Nephron progenitor cell (in vitro differentiated cells): ENCODE results near the gene ERF.

ENCODE experiments used
- DNase-seq: peaks from one replicate; pipeline ENCODE4 v3.0.0; 2021
- H3K27ac Mint-ChIP-seq: 2 replicates; pipeline ENCODE4 v1.8.0; 2021; ENCODE audit warnings: mild to moderate bottlenecking, moderate library complexity, mixed read lengths
- H3K27me3 Mint-ChIP-seq: 2 replicates; pipeline ENCODE4 v1.8.0; 2021; ENCODE audit warnings: mild to moderate bottlenecking, low read depth, mixed read lengths; ENCODE audit not compliant: poor library complexity
- H3K36me3 Mint-ChIP-seq: 2 replicates; pipeline ENCODE4 v1.8.0; 2021; ENCODE audit warnings: low read depth, mixed read lengths
- H3K4me1 Mint-ChIP-seq: 2 replicates; pipeline ENCODE4 v1.8.0; 2021; ENCODE audit warnings: mixed read lengths
- H3K4me3 Mint-ChIP-seq: 2 replicates; pipeline ENCODE4 v1.8.0; 2021; ENCODE audit warnings: mild to moderate bottlenecking, moderate library complexity, mixed read lengths
- H3K9me3 Mint-ChIP-seq: 2 replicates; pipeline ENCODE4 v1.8.0; 2021; ENCODE audit warnings: mild to moderate bottlenecking, moderate library complexity, mixed read lengths
- TF ChIP-seq, protein P1 (sequence below): fragments of 200-600 bp; sonication (generic); IDR thresholded peaks from 2 replicates; pipeline ENCODE4 v1.5.0; 2021; ENCODE audit warnings: antibody characterized with exemption

The ERF gene

GRCh38 chr19:42295831-42296525, 41.0 kb upstream of the ERF start:
- peaks cover 28% of the 10 kb centered on the region for H3K36me3 Mint-ChIP-seq
- peak; percentile 93 for DNase-seq
- TF ChIP-seq, protein P1, sequence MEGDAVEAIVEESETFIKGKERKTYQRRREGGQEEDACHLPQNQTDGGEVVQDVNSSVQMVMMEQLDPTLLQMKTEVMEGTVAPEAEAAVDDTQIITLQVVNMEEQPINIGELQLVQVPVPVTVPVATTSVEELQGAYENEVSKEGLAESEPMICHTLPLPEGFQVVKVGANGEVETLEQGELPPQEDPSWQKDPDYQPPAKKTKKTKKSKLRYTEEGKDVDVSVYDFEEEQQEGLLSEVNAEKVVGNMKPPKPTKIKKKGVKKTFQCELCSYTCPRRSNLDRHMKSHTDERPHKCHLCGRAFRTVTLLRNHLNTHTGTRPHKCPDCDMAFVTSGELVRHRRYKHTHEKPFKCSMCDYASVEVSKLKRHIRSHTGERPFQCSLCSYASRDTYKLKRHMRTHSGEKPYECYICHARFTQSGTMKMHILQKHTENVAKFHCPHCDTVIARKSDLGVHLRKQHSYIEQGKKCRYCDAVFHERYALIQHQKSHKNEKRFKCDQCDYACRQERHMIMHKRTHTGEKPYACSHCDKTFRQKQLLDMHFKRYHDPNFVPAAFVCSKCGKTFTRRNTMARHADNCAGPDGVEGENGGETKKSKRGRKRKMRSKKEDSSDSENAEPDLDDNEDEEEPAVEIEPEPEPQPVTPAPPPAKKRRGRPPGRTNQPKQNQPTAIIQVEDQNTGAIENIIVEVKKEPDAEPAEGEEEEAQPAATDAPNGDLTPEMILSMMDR, result peak; percentile 93
- peaks cover 10% of the 10 kb centered on the region for H3K27me3 Mint-ChIP-seq
- no peak overlapping the region for H3K4me3 Mint-ChIP-seq
- H3K4me1 Mint-ChIP-seq, result peaks cover 23% of the 10 kb centered on the region
- H3K9me3 Mint-ChIP-seq, result no peaks in the 10 kb centered on the region
- no peak overlapping the region for H3K27ac Mint-ChIP-seq

DNA sequence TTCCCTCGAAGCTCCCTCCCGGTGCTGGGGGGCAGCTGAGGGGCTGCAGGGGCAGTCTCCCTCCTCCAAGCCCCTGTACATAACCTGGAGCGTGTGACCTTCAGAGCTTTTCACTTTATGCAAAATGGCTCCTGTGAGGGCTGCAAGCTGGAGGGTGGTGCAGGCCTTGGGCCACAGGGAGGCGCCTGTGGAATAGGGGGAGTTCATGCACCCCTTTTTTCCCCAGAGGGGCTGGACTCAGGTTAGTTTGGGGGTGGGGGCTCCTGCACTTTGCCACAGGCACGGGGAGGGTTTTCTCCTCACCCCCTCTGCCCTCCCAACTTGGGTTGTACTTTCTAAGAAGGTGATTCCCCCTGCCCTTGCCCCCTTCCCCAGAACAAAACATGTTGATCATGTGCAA, 40.4 kb upstream of the ERF start:
- peaks cover 28% of the 10 kb centered on the region for H3K36me3 Mint-ChIP-seq
- peak overlapping the region; percentile 86 for H3K27ac Mint-ChIP-seq
- DNase-seq, result no peak
- no peak overlapping the region for H3K4me3 Mint-ChIP-seq
- H3K4me1 Mint-ChIP-seq, result peaks cover 23% of the 10 kb centered on the region
- TF ChIP-seq, protein P1, result no peak
- H3K27me3 Mint-ChIP-seq, result peaks cover 10% of the 10 kb centered on the region
- H3K9me3 Mint-ChIP-seq, result no peaks in the 10 kb centered on the region

GRCh38 chr19:42294471-42295137, 39.7 kb upstream of the ERF start:
- H3K27ac Mint-ChIP-seq, result peak overlapping the region; percentile 45
- H3K36me3 Mint-ChIP-seq, result peaks cover 24% of the 10 kb centered on the region
- peaks cover 10% of the 10 kb centered on the region for H3K27me3 Mint-ChIP-seq
- H3K4me1 Mint-ChIP-seq, result peaks cover 19% of the 10 kb centered on the region
- H3K9me3 Mint-ChIP-seq, result no peaks in the 10 kb centered on the region
- no peak for DNase-seq
- TF ChIP-seq, protein P1, result no peak
- H3K4me3 Mint-ChIP-seq, result no peak overlapping the region

DNA sequence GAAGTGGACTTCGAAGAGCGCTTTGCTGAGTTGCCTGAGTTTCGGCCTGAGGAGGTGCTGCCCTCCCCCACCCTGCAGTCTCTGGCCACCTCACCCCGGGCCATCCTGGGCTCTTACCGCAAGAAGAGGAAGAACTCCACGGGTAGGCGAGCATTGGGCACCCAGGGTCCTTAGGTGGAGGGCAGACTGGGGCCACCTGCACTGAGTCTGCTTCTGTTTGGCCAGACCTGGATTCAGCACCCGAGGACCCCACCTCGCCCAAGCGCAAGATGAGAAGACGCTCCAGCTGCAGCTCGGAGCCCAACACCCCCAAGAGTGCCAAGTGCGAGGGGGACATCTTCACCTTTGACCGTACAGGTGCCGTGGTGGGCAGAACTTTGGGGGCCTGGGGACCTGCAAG, 39.0 kb upstream of the ERF start:
- peaks cover 20% of the 10 kb centered on the region for H3K4me1 Mint-ChIP-seq
- peaks cover 23% of the 10 kb centered on the region for H3K36me3 Mint-ChIP-seq

GRCh38 chr19:42293540-42293939, 38.6 kb upstream of the ERF start:
- H3K27ac Mint-ChIP-seq, result peak overlapping the region; percentile 99
- H3K4me3 Mint-ChIP-seq, result no peak overlapping the region

More for the DNA sequence above, 39.0 kb upstream of the ERF start:
- H3K27me3 Mint-ChIP-seq, result peaks cover 10% of the 10 kb centered on the region
- DNase-seq, result no peak
- no peak overlapping the region for H3K4me3 Mint-ChIP-seq
- H3K9me3 Mint-ChIP-seq, result no peaks in the 10 kb centered on the region
- TF ChIP-seq, protein P1, result no peak
- peak overlapping the region; percentile 57 for H3K27ac Mint-ChIP-seq

More at GRCh38 chr19:42293540-42293939, 38.6 kb upstream of the ERF start:
- TF ChIP-seq, protein P1, result peak; percentile 21
- Mint-ChIP-seq H3K4me1 (peaks cover 20% of the 10 kb centered on the region), H3K36me3 (peaks cover 27% of the 10 kb centered on the region), H3K27me3 (peaks cover 7% of the 10 kb centered on the region), H3K9me3 (no peaks in the 10 kb centered on the region)
- no peak for DNase-seq
